Stomach (tissue), 4 donors: Measurements from ENCODE around the gene TNRC6C.

Source experiments
- EP300 ChIP-seq: sonication (generic); formaldehyde crosslinking; IDR thresholded peaks from one replicate; pipeline ENCODE4 v1.6.1; 2017; ENCODE audit warnings: antibody characterized with exemption
- POLR2AphosphoS5 ChIP-seq, 3 donors: sonication (generic); formaldehyde crosslinking; IDR thresholded peaks; one replicate each; pipeline ENCODE4 v1.6.1; 2016; ENCODE audit warnings: antibody characterized with exemption in 3 of 3

GRCh38 chr17:78072961-78073360, 114.5 kb downstream of the TNRC6C start:
- TF ChIP-seq POLR2AphosphoS5 (IDR thresholded peaks at IDR 0.05) (no peak), EP300 (no peak)
